Activated CD4-positive, alpha-beta memory T cell treated with anti-CD3 and anti-CD28 coated beads for 36 hours (primary cell): ENCODE results near the gene ADPGK. TPM values are rescaled to one million over a fixed set of nuclear protein-coding genes. Genes with fewer than 3 reads are reported as not detected.

Source experiments
- CTCF ChIA-PET: fragments of 350-600 bp; sonication (Branson Sonifier 250); formaldehyde crosslinking; loops from one replicate; lab custom pipeline; 2021; ENCODE audit warnings: antibody characterized with exemption, inconsistent platforms; lab: Charles Lee
- POLR2A ChIA-PET: fragments of 350-600 bp; sonication (Branson Sonifier 250); formaldehyde crosslinking; loops from one replicate; lab custom pipeline; 2021; ENCODE audit warnings: antibody characterized with exemption; lab: Charles Lee
- DNase-seq: peaks from one replicate; pipeline ENCODE4 v3.0.0-alpha.2; 2020
- H3K27ac Mint-ChIP-seq: one replicate; pipeline ENCODE4 v1.8.0; 2021; ENCODE audit warnings: mixed read lengths
- H3K27me3 Mint-ChIP-seq: one replicate; pipeline ENCODE4 v1.8.0; 2021; ENCODE audit warnings: mixed read lengths
- H3K36me3 Mint-ChIP-seq: one replicate; pipeline ENCODE4 v1.8.0; 2021; ENCODE audit warnings: mixed read lengths
- H3K4me1 Mint-ChIP-seq: one replicate; pipeline ENCODE4 v1.8.0; 2021; ENCODE audit warnings: low read depth, mixed read lengths
- H3K4me3 Mint-ChIP-seq: one replicate; pipeline ENCODE4 v1.8.0; 2021; ENCODE audit warnings: mild to moderate bottlenecking, mixed read lengths
- H3K9me3 Mint-ChIP-seq: one replicate; pipeline ENCODE4 v1.8.0; 2021; ENCODE audit warnings: mixed read lengths
- intact Hi-C: fragments of 100-400 bp; cut with micrococcal nuclease; formaldehyde crosslinking; loops from one replicate; pipeline ENCODE4 v1.15.1; 2023
- total RNA-seq, 2 experiments: library from RNA; stranded (reverse); gene quantifications; one replicate each; pipeline ENCODE4 v1.2.3, GENCODE V29; 2021

The ADPGK gene
- total RNA-seq, 2 experiments from 2014 or later: 60.9 to 61.5 TPM

GRCh38 chr15:72771329-72771725 lies 12.2 kb downstream of the ADPGK start:
- Mint-ChIP-seq H3K27ac (peak overlapping the region; percentile 61), H3K36me3 (peaks cover 71% of the 10 kb centered on the region), H3K4me3 (no peak overlapping the region), H3K9me3 (peaks cover 19% of the 10 kb centered on the region), H3K27me3 (no peaks in the 10 kb centered on the region), H3K4me1 (peaks cover 37% of the 10 kb centered on the region)
- intact Hi-C loops: loop anchor here (1.0 kb wide), 1 partner anchor 31 kb away; no protein-coding TSS in a partner anchor
- ChIA-PET POLR2A (interaction anchor here (1.5 kb wide), 1 partner anchor 12 kb away, joined by 6 read pairs; the partner anchor contains the start of gene ADPGK), CTCF (no interaction called here)
- DNase-seq: no peak

GRCh38 chr15:72770673-72771328 lies 12.8 kb downstream of the ADPGK start:
- intact Hi-C loops: loop anchor here (1.0 kb wide), 1 partner anchor 30 kb away; no protein-coding TSS in a partner anchor

GRCh38 chr15:72766780-72767179 lies 16.8 kb downstream of the ADPGK start:
- Mint-ChIP-seq H3K9me3 (peaks cover 19% of the 10 kb centered on the region), H3K27me3 (no peaks in the 10 kb centered on the region), H3K4me3 (no peak overlapping the region), H3K27ac (no peak overlapping the region), H3K36me3 (peaks cover 66% of the 10 kb centered on the region), H3K4me1 (peaks cover 12% of the 10 kb centered on the region)
- CTCF ChIA-PET: interaction anchor here (1.6 kb wide), 1 partner anchor 45 kb away, joined by 5 read pairs; no protein-coding TSS in a partner anchor
- DNase-seq: no peak
- intact Hi-C loops: no loop called here
- POLR2A ChIA-PET: no interaction called here

More at GRCh38 chr15:72770673-72771328, 12.8 kb downstream of the ADPGK start:
- ChIA-PET CTCF (interaction anchor here (0.8 to 3.0 kb wide), 2 partner anchors 49 to 356 kb away, joined by 4 to 10 read pairs; no protein-coding TSS in a partner anchor), POLR2A (no interaction called here)
- DNase-seq: no peak
- Mint-ChIP-seq H3K4me1 (peaks cover 34% of the 10 kb centered on the region), H3K27ac (peak overlapping the region; percentile 61), H3K27me3 (no peaks in the 10 kb centered on the region), H3K9me3 (peaks cover 19% of the 10 kb centered on the region), H3K4me3 (no peak overlapping the region), H3K36me3 (peaks cover 74% of the 10 kb centered on the region)

GRCh38 chr15:72766025-72766424 lies 17.5 kb downstream of the ADPGK start:
- H3K4me1 Mint-ChIP-seq: peaks cover 6% of the 10 kb centered on the region
- intact Hi-C loops: no loop called here
- ChIA-PET CTCF (no interaction called here), POLR2A (no interaction called here)
- no peak for DNase-seq
- peaks cover 66% of the 10 kb centered on the region for H3K36me3 Mint-ChIP-seq
- peaks cover 19% of the 10 kb centered on the region for H3K9me3 Mint-ChIP-seq
- no peaks in the 10 kb centered on the region for H3K27me3 Mint-ChIP-seq
- H3K4me3 Mint-ChIP-seq: no peak overlapping the region
- no peak overlapping the region for H3K27ac Mint-ChIP-seq

GRCh38 chr15:72764656-72765055 lies 18.9 kb downstream of the ADPGK start:
- CTCF ChIA-PET: interaction anchor here (0.6 to 1.9 kb wide), 3 partner anchors 36 to 476 kb away, joined by 4 to 6 read pairs (median 5); no protein-coding TSS in a partner anchor

GRCh38 chr15:72760590-72761260 lies 22.8 kb downstream of the ADPGK start:
- no peak overlapping the region for H3K4me3 Mint-ChIP-seq
- intact Hi-C loops: no loop called here
- POLR2A ChIA-PET: interaction anchor here (1.0 kb wide), 1 partner anchor 21 kb away, joined by 3 read pairs; no protein-coding TSS in a partner anchor
- H3K36me3 Mint-ChIP-seq: peaks cover 58% of the 10 kb centered on the region
- peaks cover 10% of the 10 kb centered on the region for H3K4me1 Mint-ChIP-seq
- H3K27me3 Mint-ChIP-seq: no peaks in the 10 kb centered on the region
- H3K9me3 Mint-ChIP-seq: no peaks in the 10 kb centered on the region
- H3K27ac Mint-ChIP-seq: peak overlapping the region; percentile 7
- DNase-seq: no peak
- CTCF ChIA-PET: interaction anchor here (1.5 kb wide), 1 partner anchor 39 kb away, joined by 5 read pairs; no protein-coding TSS in a partner anchor

More at GRCh38 chr15:72764656-72765055, 18.9 kb downstream of the ADPGK start:
- no peak overlapping the region for H3K4me3 Mint-ChIP-seq
- no peaks in the 10 kb centered on the region for H3K27me3 Mint-ChIP-seq
- peaks cover 7% of the 10 kb centered on the region for H3K4me1 Mint-ChIP-seq
- peaks cover 19% of the 10 kb centered on the region for H3K9me3 Mint-ChIP-seq
- H3K27ac Mint-ChIP-seq: no peak overlapping the region
- DNase-seq: no peak
- intact Hi-C loops: no loop called here
- POLR2A ChIA-PET: no interaction called here
- H3K36me3 Mint-ChIP-seq: peaks cover 62% of the 10 kb centered on the region

- ChIA-PET POLR2A (interaction anchor here (0.6 kb wide), 1 partner anchor 328 kb away, joined by 3 read pairs; no protein-coding TSS in a partner anchor), CTCF (interaction anchor here (3.3 kb wide), 1 partner anchor 36 kb away, joined by 17 read pairs; no protein-coding TSS in a partner anchor)
- intact Hi-C loops: no loop called here
- Mint-ChIP-seq H3K4me3 (no peak overlapping the region), H3K27ac (peak overlapping the region; percentile 8), H3K9me3 (no peaks in the 10 kb centered on the region), H3K27me3 (no peaks in the 10 kb centered on the region), H3K36me3 (peaks cover 66% of the 10 kb centered on the region), H3K4me1 (peaks cover 26% of the 10 kb centered on the region)
- no peak for DNase-seq
Measured at GRCh38 chr15:72758182-72758581, 25.4 kb downstream of the ADPGK start.

- Mint-ChIP-seq H3K9me3 (no peaks in the 10 kb centered on the region), H3K27ac (no peak overlapping the region), H3K4me1 (peaks cover 33% of the 10 kb centered on the region), H3K36me3 (peaks cover 58% of the 10 kb centered on the region), H3K4me3 (no peak overlapping the region), H3K27me3 (no peaks in the 10 kb centered on the region)
- ChIA-PET CTCF (interaction anchor here (5.8 kb wide), 1 partner anchor 32 kb away, joined by 35 read pairs; no protein-coding TSS in a partner anchor), POLR2A (no interaction called here)
- intact Hi-C loops: no loop called here
- DNase-seq: no peak
Measured at GRCh38 chr15:72754096-72754495, 29.5 kb downstream of the ADPGK start.

GRCh38 chr15:72751751-72752455 lies 31.7 kb downstream of the ADPGK start:
- Mint-ChIP-seq H3K27me3 (no peaks in the 10 kb centered on the region), H3K36me3 (peaks cover 44% of the 10 kb centered on the region), H3K27ac (peak overlapping the region; percentile 59), H3K9me3 (no peaks in the 10 kb centered on the region), H3K4me3 (no peak overlapping the region), H3K4me1 (peaks cover 30% of the 10 kb centered on the region)
- DNase-seq: no peak
- ChIA-PET CTCF (interaction anchor here (1.3 to 5.8 kb wide), 2 partner anchors 28 to 30 kb away, joined by 3 to 35 read pairs; no protein-coding TSS in a partner anchor), POLR2A (no interaction called here)
- intact Hi-C loops: no loop called here

GRCh38 chr15:72749700-72750099 lies 33.9 kb downstream of the ADPGK start:
- ChIA-PET POLR2A (no interaction called here), CTCF (interaction anchor here (5.8 kb wide), 1 partner anchor 28 kb away, joined by 35 read pairs; no protein-coding TSS in a partner anchor)
- Mint-ChIP-seq H3K27me3 (no peaks in the 10 kb centered on the region), H3K36me3 (peaks cover 26% of the 10 kb centered on the region), H3K27ac (no peak overlapping the region), H3K9me3 (no peaks in the 10 kb centered on the region), H3K4me1 (peaks cover 25% of the 10 kb centered on the region), H3K4me3 (no peak overlapping the region)
- no peak for DNase-seq
- intact Hi-C loops: no loop called here

GRCh38 chr15:72740219-72740618 lies 43.3 kb downstream of the ADPGK start:
- DNase-seq: no peak
- H3K36me3 Mint-ChIP-seq: peaks cover 35% of the 10 kb centered on the region

More at GRCh38 chr15:72740219-72740618, 43.3 kb downstream of the ADPGK start:
- peak overlapping the region; percentile 43 for H3K27ac Mint-ChIP-seq
- no peaks in the 10 kb centered on the region for H3K27me3 Mint-ChIP-seq
- no peaks in the 10 kb centered on the region for H3K9me3 Mint-ChIP-seq
- H3K4me3 Mint-ChIP-seq: no peak overlapping the region
- peaks cover 35% of the 10 kb centered on the region for H3K4me1 Mint-ChIP-seq
- POLR2A ChIA-PET: interaction anchor here (1.2 to 1.3 kb wide), 4 partner anchors 11 to 45 kb away, joined by 3 to 4 read pairs (median 4); no protein-coding TSS in a partner anchor
- intact Hi-C loops: loop anchor here (1.0 kb wide), 2 partner anchors 31 to 44 kb away; no protein-coding TSS in a partner anchor
- CTCF ChIA-PET: interaction anchor here (1.1 to 1.8 kb wide), 3 partner anchors 16 to 501 kb away, joined by 4 to 8 read pairs (median 5); no protein-coding TSS in a partner anchor
